Activated CD4-positive, CD25-positive, alpha-beta regulatory T cell (primary cell): ENCODE data around the gene CAPN14.
A peak's percentile ranks its signal among the peaks of the same experiment; 100 is the strongest.
"Not testable (repeated sequence)": the region's sequence is repeated elsewhere in the genome, so short reads cannot be mapped to it uniquely, and the experiment has no call there.

Experiments
- DNase-seq, 4 experiments: peaks; one replicate each; lab custom pipeline; 2025; lab: John Stamatoyannopoulos, UW

CAPN14 gene

DNA sequence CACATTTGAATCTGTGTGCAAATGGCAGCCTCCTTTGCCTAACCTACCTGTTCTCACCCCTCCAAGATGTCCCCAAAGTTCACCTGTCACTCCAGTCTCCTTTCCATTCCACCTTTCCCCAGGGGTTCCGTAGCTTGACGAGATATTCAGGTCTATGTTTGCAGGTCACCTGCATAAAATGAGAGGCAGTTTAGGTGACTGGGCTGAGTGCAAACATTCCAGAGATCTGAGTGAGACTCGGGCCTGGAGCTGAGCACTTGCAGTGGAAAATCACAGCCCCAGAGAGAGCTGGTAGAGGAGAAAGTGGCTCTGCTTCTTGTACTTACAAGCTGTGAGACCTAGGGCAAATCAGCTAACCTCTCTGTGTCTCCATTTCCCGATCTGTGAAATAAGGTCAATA lies 20.1 kb downstream of the CAPN14 start:
- no peak for DNase-seq

DNA sequence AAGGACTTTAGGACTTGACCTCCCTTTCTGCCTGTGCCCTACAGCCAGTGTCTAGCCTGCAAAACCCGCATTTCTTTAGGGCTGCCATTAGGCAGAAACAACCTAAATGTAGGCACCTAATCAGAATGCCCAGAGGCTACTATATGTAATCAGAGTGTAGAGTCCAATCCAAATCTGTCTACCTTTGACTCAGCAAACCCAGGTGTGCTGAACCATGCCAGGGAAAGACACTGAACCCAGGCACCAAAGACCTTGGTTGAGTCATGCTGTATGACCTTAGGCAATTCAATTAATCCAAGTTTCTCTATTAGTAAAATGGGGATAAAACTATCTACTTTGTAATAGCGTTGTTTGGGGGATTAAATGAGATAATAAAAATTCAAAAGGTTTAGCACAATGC lies 20.7 kb downstream of the CAPN14 start:
- no peak for DNase-seq

DNA sequence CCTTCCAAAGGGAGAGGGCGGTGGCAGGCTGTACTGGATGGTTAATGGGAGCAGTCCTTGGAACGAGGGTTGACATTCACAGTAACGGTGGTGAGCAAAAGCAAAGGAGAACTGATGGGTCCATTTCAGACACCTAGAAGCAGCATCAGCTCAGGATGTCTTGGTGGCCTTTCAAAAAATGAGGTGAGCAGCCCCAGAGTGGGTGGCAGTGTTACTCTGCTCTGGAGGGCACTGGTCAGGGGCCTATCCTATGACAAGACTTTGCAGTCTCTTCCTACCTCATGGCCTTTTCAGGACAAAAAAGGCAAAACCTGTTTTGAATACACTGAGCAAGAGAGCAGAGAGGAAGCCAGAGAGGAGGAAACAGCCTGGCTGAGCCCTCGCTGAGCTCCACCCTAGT lies 23.5 kb downstream of the CAPN14 start:
- no peak for DNase-seq

DNA sequence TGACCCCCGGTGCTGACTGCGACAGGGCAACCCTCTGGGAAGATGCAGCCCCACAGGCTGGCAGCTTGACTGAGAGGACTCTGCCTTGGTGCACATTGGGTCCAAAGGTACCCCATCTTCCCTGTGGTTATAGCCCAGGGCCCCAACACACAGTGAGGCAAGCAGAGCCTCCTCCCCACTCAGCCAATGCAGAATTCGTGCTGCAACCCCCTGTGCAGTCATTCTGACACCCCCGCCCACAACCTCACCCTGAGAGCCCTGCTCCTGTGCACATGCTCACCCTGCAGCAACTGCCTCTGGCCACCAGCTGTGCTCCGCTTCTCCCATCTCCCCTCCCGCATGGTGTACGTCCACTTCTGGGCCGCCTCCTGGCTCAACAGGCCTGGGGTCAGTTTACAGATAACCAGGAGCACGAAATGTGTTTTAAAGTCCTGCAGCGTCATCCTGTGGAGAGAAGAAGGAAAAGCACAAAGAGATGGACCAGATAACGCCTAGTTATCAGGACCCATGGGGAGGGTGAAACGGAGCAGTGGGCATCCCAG lies 24.4 kb downstream of the CAPN14 start:
- DNase-seq, result no peak

DNA sequence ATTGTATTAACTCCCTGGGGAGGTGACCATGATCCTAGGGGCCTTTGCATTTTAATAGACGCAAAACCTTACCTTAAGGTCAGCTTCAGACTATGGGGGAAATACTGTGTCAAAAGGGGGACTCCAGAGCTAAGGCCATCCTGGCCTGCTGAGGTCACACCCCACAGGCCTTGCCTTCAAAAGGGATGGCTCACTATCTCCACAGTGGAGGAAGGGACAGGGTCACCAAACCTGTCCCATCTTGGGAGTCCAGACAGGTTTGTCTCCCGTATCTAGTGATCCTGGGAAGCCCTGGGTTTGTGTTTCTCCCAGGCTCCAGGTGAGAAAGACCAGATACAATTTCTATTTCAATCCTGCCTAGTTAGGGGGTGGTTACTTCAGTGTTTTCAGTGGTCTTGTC lies 24.9 kb downstream of the CAPN14 start:
- no peak for DNase-seq

DNA sequence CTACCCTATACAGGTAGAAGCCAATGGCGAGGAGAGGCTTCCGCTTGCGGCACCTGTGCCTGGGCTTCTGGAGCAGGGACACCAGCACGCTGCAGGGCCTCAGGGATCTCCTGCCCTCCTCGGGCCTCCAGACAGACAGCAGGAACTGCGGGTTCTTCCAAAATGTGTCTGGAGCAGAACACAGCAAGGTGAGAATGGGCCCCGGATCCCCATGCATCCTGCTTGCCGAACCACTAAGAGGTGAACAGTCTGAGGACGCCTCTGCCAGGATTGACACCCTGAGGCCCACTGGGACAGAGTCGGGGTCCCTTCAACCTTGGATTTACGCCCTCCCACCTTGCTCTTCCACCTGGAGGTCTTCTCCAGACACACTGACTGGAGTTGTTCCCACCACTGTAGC lies 25.4 kb downstream of the CAPN14 start:
- DNase-seq, result no peak

DNA sequence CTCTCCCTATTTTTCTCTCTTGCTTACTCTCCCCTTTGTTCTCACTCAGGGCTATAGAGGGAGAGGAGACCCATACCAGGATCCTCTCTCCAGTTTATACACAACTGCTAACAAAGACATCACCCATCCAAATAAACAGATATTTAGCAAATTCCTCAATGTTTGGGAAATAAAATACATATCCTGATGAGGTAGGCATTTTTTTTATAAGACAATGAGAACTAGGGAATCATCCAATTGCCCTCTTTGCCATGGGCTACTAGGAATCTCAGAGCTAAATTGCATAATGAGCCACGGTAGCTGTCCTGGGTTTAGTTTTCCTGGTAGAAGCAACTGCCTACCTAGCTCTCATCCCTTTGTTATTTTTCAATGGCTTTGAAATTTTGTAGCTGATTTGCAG lies 27.1 kb downstream of the CAPN14 start:
- DNase-seq, result no peak

DNA sequence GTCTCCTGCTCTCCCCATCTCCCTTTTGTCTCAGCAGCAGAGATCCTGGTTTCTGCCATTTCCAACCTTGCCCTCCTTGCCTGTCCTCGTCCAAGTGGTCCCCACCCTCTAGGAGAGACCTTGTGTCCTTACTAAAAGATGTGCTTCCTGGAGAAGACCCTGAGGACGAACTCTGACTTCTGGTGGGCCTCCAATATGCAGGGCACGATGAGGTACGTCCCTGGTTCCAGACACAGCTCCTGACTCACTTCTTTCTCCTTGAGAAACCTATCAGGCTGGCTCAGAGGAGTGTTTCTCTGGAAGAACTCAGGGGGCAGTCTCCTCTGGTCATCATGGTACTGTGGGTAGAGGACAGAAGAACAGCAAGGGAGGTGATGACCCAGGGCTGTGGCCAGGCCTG lies 28.2 kb downstream of the CAPN14 start:
- DNase-seq, result no peak

DNA sequence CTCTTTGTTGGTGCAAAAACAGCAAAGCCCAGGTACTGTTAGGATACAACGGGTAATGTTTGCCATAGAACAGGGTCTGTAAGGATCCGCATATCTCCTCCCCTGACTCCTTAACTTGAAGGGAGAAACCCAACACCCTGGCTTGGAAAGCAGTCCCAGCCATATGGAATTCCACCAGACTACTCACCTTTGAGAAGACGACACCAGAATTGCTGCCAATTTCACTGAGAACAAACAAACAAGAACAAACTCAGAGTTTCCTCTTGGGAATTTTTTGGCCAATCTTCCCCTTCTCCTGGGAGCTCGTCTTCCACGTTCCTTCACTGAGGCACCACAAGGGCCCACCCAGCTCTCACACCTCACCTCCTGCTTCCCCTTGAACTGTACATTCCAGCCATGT lies 29.2 kb downstream of the CAPN14 start:
- no peak for DNase-seq

DNA sequence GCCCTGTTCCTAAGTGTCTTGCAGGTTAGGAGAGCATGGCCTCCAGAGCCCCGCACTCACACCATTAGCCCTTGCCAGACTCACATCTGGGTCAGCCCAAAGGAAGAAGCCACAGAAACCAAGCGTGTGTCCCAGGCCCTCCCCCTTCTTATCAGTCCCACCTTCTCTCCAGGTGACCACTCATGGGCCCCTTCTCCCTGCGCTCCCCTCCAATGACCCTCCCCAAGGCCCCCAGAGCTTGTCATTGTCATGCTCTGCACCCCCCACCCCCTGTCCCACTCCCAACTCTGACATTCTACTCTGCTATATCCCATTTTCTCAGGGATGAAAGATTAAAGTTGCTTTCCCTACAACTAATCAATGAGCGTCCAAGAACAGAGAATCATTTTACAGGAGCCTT lies 30.1 kb downstream of the CAPN14 start:
- no peak for DNase-seq

DNA sequence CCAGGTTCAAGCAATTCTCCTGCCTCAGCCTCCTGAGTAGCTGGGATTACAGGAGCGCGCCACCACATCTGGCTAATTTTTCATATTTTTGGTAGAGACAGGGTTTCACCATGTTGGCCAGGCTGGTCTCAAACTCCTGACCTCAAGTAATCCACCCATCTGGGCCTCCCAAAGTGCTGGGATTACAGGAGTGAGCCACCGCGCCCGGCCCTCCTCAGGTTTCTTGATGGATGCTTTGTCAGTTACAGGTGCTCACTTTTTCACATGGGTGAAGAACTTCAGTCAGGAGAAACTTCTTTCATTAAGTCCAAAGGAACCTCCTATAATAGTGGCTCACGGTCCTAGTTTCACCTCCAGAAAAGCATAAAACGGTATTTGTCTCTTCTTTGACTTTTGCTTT lies 33.3 kb downstream of the CAPN14 start:
- not testable (repeated sequence) for DNase-seq

DNA sequence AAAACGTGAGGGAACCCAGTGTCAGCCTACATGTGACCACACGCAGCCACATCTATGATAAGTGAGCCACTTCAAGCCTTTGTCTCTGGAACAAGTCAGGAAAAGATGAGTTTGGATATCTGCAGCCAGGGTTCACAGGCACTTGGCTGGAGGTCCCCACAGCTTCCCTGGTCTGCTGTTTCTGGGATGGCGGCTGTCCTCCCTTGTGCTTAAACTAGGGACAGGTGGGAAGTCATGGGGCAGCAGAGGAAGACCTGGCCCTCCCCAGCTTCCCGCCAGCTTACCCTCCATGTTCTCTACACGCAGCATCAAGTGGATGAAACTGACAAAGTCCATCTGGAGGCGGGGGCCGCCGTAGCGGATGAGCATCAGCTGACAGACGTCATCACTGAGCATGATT lies 40.6 kb downstream of the CAPN14 start:
- DNase-seq, result no peak

DNA sequence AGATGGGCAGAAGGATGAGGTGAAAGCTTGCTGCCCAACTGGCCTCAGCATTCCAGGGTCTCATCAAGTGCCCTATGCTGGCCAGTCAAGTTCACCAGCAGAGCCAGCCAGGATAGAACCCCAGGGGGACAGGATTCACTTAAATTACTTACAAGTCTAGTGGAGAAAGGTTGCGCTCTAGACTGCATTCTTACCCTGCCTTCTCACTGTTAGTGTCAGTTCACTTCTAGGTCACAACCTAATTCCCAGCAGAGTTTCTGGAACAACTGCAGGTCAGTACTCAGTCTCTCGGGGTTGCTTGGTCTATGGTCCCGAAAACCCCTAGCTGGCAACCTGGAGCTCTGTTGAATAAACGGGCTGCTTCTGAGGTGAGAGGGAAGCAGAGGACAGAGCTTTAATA lies 46.2 kb downstream of the CAPN14 start:
- no peak for DNase-seq

DNA sequence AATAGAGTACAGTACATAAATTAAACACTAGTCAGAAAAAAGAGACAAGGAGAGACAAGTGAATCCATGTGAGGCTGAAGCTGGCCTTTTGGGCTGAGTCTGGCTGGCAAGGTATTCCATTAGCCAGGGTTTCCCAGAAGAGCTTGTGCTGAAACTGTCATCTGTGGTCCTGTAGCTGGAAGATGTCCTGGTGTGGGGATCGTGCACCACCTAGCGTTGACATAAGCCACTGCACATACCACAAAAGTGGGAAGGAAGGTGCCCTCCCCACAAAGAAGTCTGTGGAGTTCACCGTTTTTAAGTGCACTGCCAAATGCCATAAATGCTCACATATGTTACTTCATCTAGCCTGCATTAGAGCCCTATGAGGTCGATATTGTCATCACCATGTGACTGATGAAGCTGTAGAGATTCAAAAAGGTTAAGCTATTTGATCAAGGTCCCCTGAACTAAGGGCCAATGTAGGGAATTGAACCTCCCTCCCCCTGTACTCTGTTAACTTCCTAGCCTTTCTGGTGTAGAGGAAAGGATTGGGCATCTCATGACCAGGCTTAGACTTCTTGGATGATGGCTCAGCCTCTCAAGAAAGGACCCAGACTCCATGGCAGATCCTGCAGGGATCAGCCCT lies 47.1 kb downstream of the CAPN14 start:
- DNase-seq, result peak in 1 of 4 experiments; percentile 2

DNA sequence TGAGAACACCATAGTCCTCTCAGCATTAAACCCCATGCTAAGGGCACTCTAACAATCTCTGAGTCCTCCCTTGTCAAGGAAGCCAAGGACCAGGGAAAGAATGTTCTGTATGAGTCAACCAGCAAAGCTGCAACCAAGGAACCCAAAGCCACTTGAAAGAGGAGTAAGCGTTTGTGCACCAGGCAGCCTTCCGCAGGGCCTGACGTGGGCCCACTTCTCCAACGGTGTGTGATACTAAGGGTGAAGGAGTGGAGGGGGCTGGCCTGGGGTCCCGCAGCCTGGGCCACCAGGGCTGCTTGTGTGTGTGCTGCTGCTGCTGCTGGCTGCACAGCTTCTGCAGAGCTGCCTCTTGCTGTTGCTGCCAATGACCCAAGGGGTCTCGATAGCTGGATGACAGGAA lies 49.0 kb downstream of the CAPN14 start:
- DNase-seq, result no peak

DNA sequence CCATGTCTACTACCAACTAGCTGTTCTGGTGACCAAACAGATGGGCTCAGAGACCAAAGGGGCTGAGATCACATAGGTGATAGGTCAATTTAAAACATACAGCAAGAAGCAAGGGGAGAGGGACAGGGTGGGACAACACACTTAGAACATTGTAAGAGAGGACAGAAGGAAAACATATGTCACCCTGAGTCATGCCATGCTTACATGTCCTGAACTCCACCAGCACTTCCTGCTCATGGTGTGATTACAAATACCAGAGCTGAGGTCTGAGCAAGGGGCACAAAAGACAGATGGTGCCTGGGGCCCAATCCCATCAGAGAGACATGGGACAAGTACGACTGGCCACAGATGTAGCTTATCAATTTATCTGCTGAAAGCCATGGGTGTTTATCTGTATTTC lies 50.4 kb downstream of the CAPN14 start:
- DNase-seq, result no peak

DNA sequence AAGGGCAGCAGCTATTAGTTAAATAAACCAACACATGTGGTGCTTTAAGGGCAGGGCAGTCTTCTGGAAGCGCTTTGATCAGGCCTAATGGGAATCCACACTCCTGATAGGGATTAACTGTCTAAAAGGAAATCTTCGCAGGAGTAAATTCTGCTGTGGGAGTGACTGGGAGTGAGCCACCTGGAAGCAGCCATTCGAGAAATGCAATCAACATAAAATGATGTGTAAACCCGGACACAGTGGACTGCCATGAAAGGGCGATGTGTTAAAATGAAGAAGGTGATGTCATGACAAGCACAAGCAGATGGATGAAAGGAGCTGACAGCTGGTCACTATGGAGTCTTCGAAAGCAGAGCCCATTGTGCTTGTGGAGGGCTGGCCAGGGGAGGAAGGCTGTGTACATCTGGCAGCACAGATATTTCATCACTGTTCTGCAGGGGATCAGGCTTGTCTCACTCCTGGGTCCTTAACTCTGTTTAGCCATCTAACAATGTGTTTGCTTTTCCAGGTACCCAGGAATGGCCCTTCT lies 54.2 kb downstream of the CAPN14 start:
- DNase-seq, result no peak

DNA sequence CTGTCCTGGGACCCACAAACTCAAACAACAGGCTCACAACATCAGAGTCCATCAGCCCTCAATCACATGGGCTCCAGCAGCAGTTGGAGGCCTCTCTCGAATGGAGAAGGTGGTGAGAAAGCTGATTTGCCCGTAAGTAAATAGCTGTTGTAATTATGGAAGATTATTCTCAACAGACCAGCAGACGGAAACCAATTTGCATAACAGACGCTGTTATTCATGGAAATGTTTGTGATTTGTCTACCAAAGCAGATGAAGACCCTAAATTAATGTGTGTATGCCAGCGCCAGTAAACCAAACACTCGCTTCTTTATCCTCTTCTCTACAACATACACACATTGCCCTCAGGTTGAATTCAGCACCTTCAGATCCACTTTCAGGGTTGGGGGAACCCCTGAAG lies 55.7 kb downstream of the CAPN14 start:
- DNase-seq, result no peak

DNA sequence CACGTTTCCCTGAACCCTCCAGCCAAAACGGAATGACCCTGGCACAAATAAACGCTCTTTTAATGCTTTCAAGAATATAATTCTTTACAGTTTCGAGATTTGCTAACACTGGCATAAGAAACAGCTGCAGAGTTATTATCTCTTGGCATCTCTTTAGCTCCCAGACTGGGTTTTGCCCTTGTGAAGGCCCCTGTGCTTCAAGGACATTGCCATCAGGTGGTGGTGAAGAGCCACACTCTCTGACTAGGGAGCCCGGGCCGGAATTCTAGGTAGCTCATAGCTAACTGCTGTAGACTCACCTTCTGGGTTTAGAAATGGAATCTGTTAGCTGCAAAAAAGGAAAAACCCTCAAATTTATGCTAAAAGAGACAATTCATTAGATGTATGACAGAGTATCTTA lies 65.8 kb downstream of the CAPN14 start:
- DNase-seq, result no peak

DNA sequence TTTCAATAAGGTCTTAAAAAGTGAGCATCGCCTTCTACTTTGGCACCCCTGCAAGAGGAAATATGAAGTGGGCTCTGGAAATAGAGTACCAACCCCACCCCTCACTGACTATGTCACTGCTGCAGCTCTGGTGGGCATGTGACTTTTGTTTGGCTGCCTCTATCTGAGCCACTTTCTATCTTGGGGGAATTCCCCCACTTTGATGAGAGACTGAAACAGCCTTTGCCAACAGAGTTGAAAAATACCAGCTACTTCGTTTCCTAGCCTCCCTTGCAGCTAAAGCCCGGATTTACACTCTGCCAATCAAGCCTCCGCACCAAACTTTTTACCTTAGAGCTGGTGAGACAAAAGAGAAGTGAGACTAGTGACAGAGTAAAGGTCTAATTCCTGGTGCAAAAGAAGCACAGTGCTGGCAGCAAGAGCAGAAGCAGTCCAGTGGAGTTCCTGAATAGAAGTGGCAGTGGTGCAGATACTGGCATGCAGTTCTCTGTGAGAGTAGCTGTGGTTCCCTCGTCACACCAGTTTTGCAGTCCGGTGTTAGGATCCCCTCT lies 67.1 kb downstream of the CAPN14 start:
- DNase-seq, result no peak

DNA sequence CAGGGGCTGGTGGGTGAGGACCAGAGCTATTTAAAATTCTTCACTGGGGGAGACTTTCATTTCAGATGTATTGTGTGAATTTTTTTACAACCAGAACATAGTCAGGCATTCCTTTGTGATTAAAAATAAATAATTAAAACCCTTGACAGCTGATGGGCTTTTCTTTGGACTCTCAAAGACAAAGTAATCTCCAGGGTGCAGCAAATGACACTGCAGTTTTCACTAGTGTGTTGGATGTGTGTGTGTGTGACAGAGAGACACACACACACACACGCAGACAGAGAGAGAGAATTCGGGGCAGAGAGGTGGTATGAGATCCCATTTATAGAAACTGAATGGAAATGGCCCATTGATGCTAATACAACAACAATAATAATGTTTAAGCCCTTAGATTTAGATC lies 68.8 kb downstream of the CAPN14 start:
- no peak for DNase-seq

DNA sequence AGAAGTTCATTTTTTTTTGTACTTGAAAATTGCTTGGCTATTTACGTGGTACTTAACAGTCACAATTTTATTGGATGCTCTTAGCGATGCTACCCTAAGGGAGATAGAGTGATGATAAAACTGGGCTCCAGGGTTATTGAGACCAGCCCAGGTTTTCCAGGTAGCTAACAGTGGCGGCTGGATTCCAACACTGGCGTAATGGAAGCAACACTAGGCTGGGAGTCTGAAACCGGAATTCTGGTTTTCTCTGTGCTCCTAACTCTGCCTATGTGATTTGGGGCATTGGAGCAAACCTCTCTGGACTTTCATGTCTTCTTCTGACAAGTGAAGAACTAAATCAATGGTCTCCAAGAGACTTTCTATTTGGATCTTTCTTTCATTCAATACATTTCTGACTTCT lies 69.7 kb downstream of the CAPN14 start:
- DNase-seq, result no peak

DNA sequence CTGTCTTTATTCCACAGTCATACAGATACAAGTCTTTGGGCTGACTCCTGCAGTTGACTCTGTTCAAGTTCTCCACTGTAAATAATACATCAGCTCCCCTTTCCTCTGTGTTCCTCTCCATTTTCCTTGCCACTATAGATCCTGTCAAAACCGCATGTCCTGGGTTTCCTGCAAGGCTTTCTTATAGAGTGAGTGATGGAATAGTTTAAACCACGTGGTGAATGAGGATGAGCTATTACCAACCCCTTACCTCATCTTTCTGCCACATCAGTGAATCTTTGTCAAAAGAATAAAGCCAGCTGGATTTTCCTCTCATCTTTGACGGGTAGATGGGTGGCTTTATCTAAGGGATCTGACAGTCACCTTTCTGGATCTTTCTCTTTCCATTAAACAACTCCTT lies 75.2 kb downstream of the CAPN14 start:
- no peak for DNase-seq
